BE2C (cell line): ENCODE results near the gene RIN3.

Experiments used
- DNase-seq: peaks from one replicate; pipeline ENCODE4 v3.0.0-alpha.2; 2020
- H3K27me3 ChIP-seq: fragments of 250-450 bp; sonication (Bioruptor Pico); 2 replicates; pipeline ENCODE4 v1.5.1; 2020; ENCODE audit warnings: mild to moderate bottlenecking
- H3K36me3 ChIP-seq: fragments of 250-450 bp; sonication (Bioruptor Pico); 2 replicates; pipeline ENCODE4 v1.5.1; 2020; ENCODE audit warnings: mild to moderate bottlenecking
- H3K4me1 ChIP-seq: fragments of 250-450 bp; sonication (Bioruptor Pico); 2 replicates; pipeline ENCODE4 v1.5.1; 2020
- H3K4me3 ChIP-seq: 2 replicates; pipeline ENCODE4 v1.5.1; 2011; ENCODE audit warnings: low read depth, low read length
- H3K9me3 ChIP-seq: fragments of 250-450 bp; sonication (Bioruptor Pico); 2 replicates; pipeline ENCODE4 v1.5.1; 2020
- CTCF ChIP-seq: IDR thresholded peaks from 2 replicates; pipeline ENCODE4 v1.5.1; 2012; ENCODE audit warnings: mild to moderate bottlenecking, low read depth, low read length

RIN3 gene

GRCh38 chr14:92515546-92516343, 2.2 kb downstream of the RIN3 start:
- H3K27me3 ChIP-seq, result peaks cover 75% of the 10 kb centered on the region
- no peaks in the 10 kb centered on the region for H3K36me3 ChIP-seq
- no peak for TF ChIP-seq CTCF
- no peak for DNase-seq
- no peak overlapping the region for H3K4me3 ChIP-seq
- H3K4me1 ChIP-seq, result no peaks in the 10 kb centered on the region
- no peaks in the 10 kb centered on the region for H3K9me3 ChIP-seq

GRCh38 chr14:92516344-92516965, 2.9 kb downstream of the RIN3 start:
- no peak for DNase-seq
- no peak for TF ChIP-seq CTCF
- Histone ChIP-seq H3K4me1 (no peaks in the 10 kb centered on the region), H3K9me3 (no peaks in the 10 kb centered on the region), H3K36me3 (no peaks in the 10 kb centered on the region), H3K27me3 (peaks cover 82% of the 10 kb centered on the region), H3K4me3 (no peak overlapping the region)

GRCh38 chr14:92516966-92517506, 3.5 kb downstream of the RIN3 start:
- DNase-seq, result no peak
- Histone ChIP-seq H3K4me1 (no peaks in the 10 kb centered on the region), H3K9me3 (no peaks in the 10 kb centered on the region), H3K4me3 (no peak overlapping the region), H3K36me3 (no peaks in the 10 kb centered on the region), H3K27me3 (peaks cover 86% of the 10 kb centered on the region)
- TF ChIP-seq CTCF, result no peak

- TF ChIP-seq CTCF, result no peak
Observed at GRCh38 chr14:92517761-92518160, 4.2 kb downstream of the RIN3 start.

GRCh38 chr14:92519246-92520101, 5.9 kb downstream of the RIN3 start:
- no peaks in the 10 kb centered on the region for H3K4me1 ChIP-seq
- H3K9me3 ChIP-seq, result no peaks in the 10 kb centered on the region
- no peak for TF ChIP-seq CTCF

More at GRCh38 chr14:92517761-92518160, 4.2 kb downstream of the RIN3 start:
- no peaks in the 10 kb centered on the region for H3K36me3 ChIP-seq
- H3K9me3 ChIP-seq, result no peaks in the 10 kb centered on the region
- H3K4me1 ChIP-seq, result no peaks in the 10 kb centered on the region
- DNase-seq, result no peak
- no peak overlapping the region for H3K4me3 ChIP-seq
- peaks cover 88% of the 10 kb centered on the region for H3K27me3 ChIP-seq

More at GRCh38 chr14:92519246-92520101, 5.9 kb downstream of the RIN3 start:
- Histone ChIP-seq H3K36me3 (no peaks in the 10 kb centered on the region), H3K27me3 (peaks cover 76% of the 10 kb centered on the region), H3K4me3 (no peak overlapping the region)
- no peak for DNase-seq
